Activated CD8-positive, alpha-beta memory T cell treated with anti-CD3 and anti-CD28 coated beads, Interleukin-2, amount 50 U/mL, for 24 hours (primary cell): ENCODE data around the gene SRXN1.

Experiments
- DNase-seq: peaks from one replicate; pipeline ENCODE4 v3.0.0-alpha.2; 2020; ENCODE audit errors: extremely low read depth

SRXN1 gene

GRCh38 chr20:635893-636338 is 17.1 kb downstream of the SRXN1 start:
- DNase-seq = no peak

GRCh38 chr20:635028-635892 is 17.7 kb downstream of the SRXN1 start:
- no peak for DNase-seq

GRCh38 chr20:634148-634925 is 18.7 kb downstream of the SRXN1 start:
- no peak for DNase-seq

- no peak for DNase-seq
These were observed 21.9 kb downstream of the SRXN1 start for GRCh38 chr20:631101-631500.

- no peak for DNase-seq
These were observed 26.4 kb downstream of the SRXN1 start for GRCh38 chr20:626579-626978.

GRCh38 chr20:625360-625932 is 27.6 kb downstream of the SRXN1 start:
- no peak for DNase-seq

- DNase-seq = no peak
These were observed 29.3 kb downstream of the SRXN1 start for GRCh38 chr20:623704-624103.

GRCh38 chr20:623021-623420 is 30.0 kb downstream of the SRXN1 start:
- no peak for DNase-seq

GRCh38 chr20:622161-622560 is 30.8 kb downstream of the SRXN1 start:
- no peak for DNase-seq

GRCh38 chr20:621125-621756 is 31.8 kb downstream of the SRXN1 start:
- no peak for DNase-seq

- no peak for DNase-seq
These were observed 32.8 kb downstream of the SRXN1 start for GRCh38 chr20:620246-620645.

- DNase-seq = no peak
These were observed 34.0 kb downstream of the SRXN1 start for GRCh38 chr20:618980-619379.

GRCh38 chr20:617934-618690 is 34.9 kb downstream of the SRXN1 start:
- DNase-seq = no peak

- DNase-seq = no peak
These were observed 37.5 kb downstream of the SRXN1 start for GRCh38 chr20:615514-615913.

GRCh38 chr20:611843-612185 is 41.2 kb downstream of the SRXN1 start:
- no peak for DNase-seq

GRCh38 chr20:611047-611842 is 41.8 kb downstream of the SRXN1 start:
- no peak for DNase-seq

- DNase-seq = no peak
These were observed 42.6 kb downstream of the SRXN1 start, which contains the start of gene TCF15 for GRCh38 chr20:610130-611046. Gene TCF15 (minus strand): TSS chr20:610309. CDS start chr20:610237, 72 bp downstream.

GRCh38 chr20:609371-609964 is 43.5 kb downstream of the SRXN1 start:
- no peak for DNase-seq

GRCh38 chr20:608970-609369 is 44.0 kb downstream of the SRXN1 start:
- DNase-seq = no peak
